ENCODE results near the gene TTC22.

The TTC22 gene

GRCh38 chr1:54834007-54834541, 33.0 kb upstream of the TTC22 start:
- DNase-seq (ENCODE audit: low read depth in 2 of 2): no peak

GRCh38 chr1:54833121-54833520, 32.0 kb upstream of the TTC22 start:
- no peak for DNase-seq (ENCODE audit: low read depth in 2 of 2)

- DNase-seq (ENCODE audit: low read depth in 2 of 2): no peak
Observed at GRCh38 chr1:54826226-54826816, 25.2 kb upstream of the TTC22 start.

- DNase-seq (ENCODE audit: low read depth in 2 of 2): no peak
Observed at GRCh38 chr1:54825696-54826095, 24.6 kb upstream of the TTC22 start.

GRCh38 chr1:54823670-54824069, 22.5 kb upstream of the TTC22 start:
- DNase-seq (ENCODE audit: low read depth in 2 of 2): no peak

GRCh38 chr1:54819733-54820132, 18.6 kb upstream of the TTC22 start:
- DNase-seq (ENCODE audit: low read depth in 2 of 2): no peak

GRCh38 chr1:54819195-54819536, 18.0 kb upstream of the TTC22 start:
- no peak for DNase-seq (ENCODE audit: low read depth in 2 of 2)

GRCh38 chr1:54818461-54819194, 17.5 kb upstream of the TTC22 start:
- no peak for DNase-seq (ENCODE audit: low read depth in 2 of 2)

GRCh38 chr1:54816951-54817350, 15.8 kb upstream of the TTC22 start:
- DNase-seq (ENCODE audit: low read depth in 2 of 2): no peak

- no peak for DNase-seq (ENCODE audit: low read depth in 2 of 2)
Observed at GRCh38 chr1:54816130-54816529, 15.0 kb upstream of the TTC22 start.

GRCh38 chr1:54815086-54815876, 14.2 kb upstream of the TTC22 start:
- no peak for DNase-seq (ENCODE audit: low read depth in 2 of 2)

- no peak for DNase-seq (ENCODE audit: low read depth in 2 of 2)
Observed at GRCh38 chr1:54814571-54814970, 13.4 kb upstream of the TTC22 start.

GRCh38 chr1:54814126-54814498, 13.0 kb upstream of the TTC22 start:
- DNase-seq (ENCODE audit: low read depth in 2 of 2): no peak

GRCh38 chr1:54813485-54814125, 12.5 kb upstream of the TTC22 start:
- no peak for DNase-seq (ENCODE audit: low read depth in 2 of 2)

GRCh38 chr1:54812801-54813484, 11.8 kb upstream of the TTC22 start:
- DNase-seq (ENCODE audit: low read depth in 2 of 2): no peak

GRCh38 chr1:54811739-54812655, 10.9 kb upstream of the TTC22 start:
- no peak for DNase-seq (ENCODE audit: low read depth in 2 of 2)

- no peak for DNase-seq (ENCODE audit: low read depth in 2 of 2)
Observed at GRCh38 chr1:54811066-54811465, 9.9 kb upstream of the TTC22 start.

- DNase-seq (ENCODE audit: low read depth in 2 of 2): peak; percentile 18 to 26
Observed at GRCh38 chr1:54810153-54810942, 9.2 kb upstream of the TTC22 start.

- DNase-seq (ENCODE audit: low read depth in 2 of 2): no peak
Observed at GRCh38 chr1:54809496-54810074, 8.5 kb upstream of the TTC22 start.

Data from activated CD8-positive, alpha-beta memory T cell treated with anti-CD3 and anti-CD28 coated beads for 4 hours (primary cell).